B cell (primary cell): ENCODE results near the gene WDR1. TPM values are rescaled to one million over a fixed set of nuclear protein-coding genes. Genes with fewer than 3 reads are reported as not detected.

Source experiments
- ATAC-seq: fragments of 200-7000 bp; cut with Tn5 transposase; one replicate; pipeline ENCODE4 v1.10.0; 2021; ENCODE audit warnings: low read depth, mild to moderate bottlenecking, moderate number of reproducible peaks, moderate library complexity
- CTCF ChIA-PET: fragments of 350-600 bp; sonication (Branson Sonifier 250); formaldehyde crosslinking; loops from one replicate; lab custom pipeline; 2021; ENCODE audit warnings: antibody characterized with exemption, inconsistent platforms; lab: Charles Lee
- POLR2A ChIA-PET: fragments of 350-600 bp; sonication (Branson Sonifier 250); formaldehyde crosslinking; loops from one replicate; lab custom pipeline; 2021; ENCODE audit warnings: antibody characterized with exemption; lab: Charles Lee
- DNase-seq: peaks from one replicate; pipeline ENCODE4 v3.0.0; 2013
- H2AFZ ChIP-seq: 2 replicates; pipeline ENCODE4 v1.6.1; 2012; ENCODE audit warnings: mild to moderate bottlenecking, low read depth, low read length; ENCODE audit not compliant: insufficient read depth, poor library complexity, severe bottlenecking
- H3K27ac ChIP-seq, 2 donors: 1 replicate in 1 of 2; 2 replicates in 1 of 2; pipeline ENCODE4 v1.5.1; 2012 to 2013; ENCODE audit warnings: low read length in 2 of 2, mild to moderate bottlenecking in 2 of 2, moderate library complexity in 1 of 2
- H3K27me3 ChIP-seq, 4 experiments: fragments of 200-600 bp in 1 of 4; sonication (generic) in 1 of 4; replicated peaks in 1 of 4; 1 replicate in 2 of 4; 2 replicates in 2 of 4; pipeline versions ENCODE4 v1.6.1 to v1.7.0; 2013 to 2016; ENCODE audit warnings: low read length in 3 of 4, mild to moderate bottlenecking in 2 of 4, mixed read lengths in 1 of 4, moderate library complexity in 1 of 4; ENCODE audit not compliant: insufficient read depth in 4 of 4, control insufficient read depth in 3 of 4; ENCODE audit errors: control extremely low read depth in 1 of 4
- H3K36me3 ChIP-seq, 2 experiments: replicated peaks in 1 of 2; 1 replicate in 1 of 2; 2 replicates in 1 of 2; pipeline versions ENCODE4 v1.6.1 to v1.7.1; 2013; ENCODE audit warnings: low read length in 1 of 2; ENCODE audit not compliant: insufficient read depth in 2 of 2, control insufficient read depth in 1 of 2; ENCODE audit errors: control extremely low read depth in 1 of 2, extremely low read depth in 1 of 2
- H3K4me1 ChIP-seq, 2 donors: fragments of 200-600 bp in 1 of 2; sonication (generic) in 1 of 2; 1 replicate in 1 of 2; 2 replicates in 1 of 2; pipeline versions ENCODE4 v1.5.1 to v1.6.1; 2013 to 2017; ENCODE audit warnings: low read length in 2 of 2; ENCODE audit not compliant: control insufficient read depth in 2 of 2, insufficient read depth in 2 of 2
- H3K4me2 ChIP-seq: replicated peaks from 2 replicates; pipeline ENCODE3; 2012; ENCODE audit warnings: mild to moderate bottlenecking, low read depth, low read length; ENCODE audit not compliant: poor library complexity, severe bottlenecking
- H3K4me3 ChIP-seq, 5 experiments: fragments of 200-600 bp in 1 of 5; sonication (generic) in 1 of 5; 1 replicate in 3 of 5; 2 replicates in 2 of 5; pipeline versions ENCODE4 v1.5.1 to v1.7.0; 2011 to 2016; ENCODE audit warnings: low read length in 4 of 5, mild to moderate bottlenecking in 4 of 5, low read depth in 2 of 5, control low read depth in 1 of 5, moderate library complexity in 1 of 5; ENCODE audit not compliant: insufficient read depth in 1 of 5; ENCODE audit errors: control extremely low read depth in 1 of 5, extremely low read depth in 1 of 5
- H3K79me2 ChIP-seq: fragments of 200-600 bp; sonication (generic); one replicate; pipeline ENCODE4 v1.6.0; 2016; ENCODE audit warnings: low read length; ENCODE audit not compliant: control insufficient read depth, insufficient read depth
- H3K9ac ChIP-seq: fragments of 200-600 bp; sonication (generic); 2 replicates; pipeline ENCODE4 v1.6.1; 2017; ENCODE audit warnings: mild to moderate bottlenecking, low read length, moderate library complexity
- H3K9me3 ChIP-seq, 3 donors: one replicate each; pipeline versions ENCODE4 v1.6.1 to v1.7.1; 2013; ENCODE audit warnings: low read length in 2 of 3; ENCODE audit not compliant: control insufficient read depth in 2 of 3, insufficient read depth in 1 of 3; ENCODE audit errors: control extremely low read depth in 1 of 3
- H4K20me1 ChIP-seq: 2 replicates; pipeline ENCODE4 v1.6.0; 2012; ENCODE audit warnings: mild to moderate bottlenecking, low read length; ENCODE audit not compliant: insufficient read depth, control insufficient read depth, poor library complexity, severe bottlenecking
- H3K27ac Mint-ChIP-seq: one replicate; pipeline ENCODE4 v1.8.0; 2021; ENCODE audit warnings: mixed read lengths
- H3K27me3 Mint-ChIP-seq: one replicate; pipeline ENCODE4 v1.8.0; 2021; ENCODE audit warnings: mixed read lengths
- H3K4me1 Mint-ChIP-seq: one replicate; pipeline ENCODE4 v1.8.0; 2021; ENCODE audit warnings: mixed read lengths
- H3K4me3 Mint-ChIP-seq: one replicate; pipeline ENCODE4 v1.8.0; 2021; ENCODE audit warnings: mixed read lengths
- H3K9me3 Mint-ChIP-seq: one replicate; pipeline ENCODE4 v1.8.0; 2022; ENCODE audit warnings: mixed read lengths; ENCODE audit not compliant: insufficient read depth
- CTCF ChIP-seq: fragments of 200-600 bp; IDR thresholded peaks from one replicate; pipeline ENCODE4 v1.8.0; 2022; ENCODE audit warnings: antibody characterized with exemption, mild to moderate bottlenecking
- EZH2 ChIP-seq: IDR thresholded peaks from 2 replicates; pipeline ENCODE4 v1.6.1; 2012; ENCODE audit warnings: borderline replicate concordance, low read depth, mild to moderate bottlenecking, moderate library complexity, low read length; ENCODE audit not compliant: insufficient read depth, poor library complexity, severe bottlenecking
- WGBS: methylation state at CpG from one replicate; pipeline ENCODE4 v1.1.5; 2013; ENCODE audit warnings: missing lambda C conversion rate; ENCODE audit not compliant: insufficient coverage; 5-methylcytosine and 5-hydroxymethylcytosine counted together
- intact Hi-C: fragments of 100-400 bp; cut with micrococcal nuclease; formaldehyde crosslinking; loops from one replicate; pipeline ENCODE4 v1.10.0; 2022
- polyA plus RNA-seq: library from polyadenylated mRNA; depleted of rRNA; stranded (reverse); fragments of >200 nt; gene quantifications from 2 replicates; pipeline ENCODE4 v1.2.3, GENCODE V29; 2012
- total RNA-seq, 2 donors: library from RNA; stranded (reverse); fragments of 120-200 nt in 1 of 2; gene quantifications; 1 replicate in 1 of 2; 2 replicates in 1 of 2; pipeline versions ENCODE4 v1.2.3 to v1.2.4, GENCODE V29; 2013 to 2022

The WDR1 gene
- total and polyA plus RNA-seq, 2 donors (not counting 1 experiment from before 2014, with no cell fraction given) = 134 to 217 TPM

- no peaks in the 10 kb centered on the region for H3K27me3 ChIP-seq
- H3K4me3 Mint-ChIP-seq = no peak overlapping the region
- no peaks in the 10 kb centered on the region for H3K9me3 ChIP-seq
- no peak overlapping the region for H3K4me3 ChIP-seq
- no peak overlapping the region for H3K27ac ChIP-seq
- TF ChIP-seq CTCF = no peak
- TF ChIP-seq EZH2 = no peak
- H3K4me1 Mint-ChIP-seq = no peaks in the 10 kb centered on the region
- intact Hi-C loops = no loop called here
- DNase-seq (no peak), ATAC-seq (no peak)
- no peaks in the 10 kb centered on the region for H3K4me1 ChIP-seq
- H4K20me1 ChIP-seq = peaks cover 29% of the 10 kb centered on the region
- ChIA-PET POLR2A (no interaction called here), CTCF (no interaction called here)
- no peak overlapping the region for H2AFZ ChIP-seq
- H3K4me2 ChIP-seq = no peak overlapping the region
- WGBS = 94% methylated on average over 15 of the region's 20 CpGs
- peaks cover 0 to 70% of the 10 kb centered on the region in 2 experiments for H3K36me3 ChIP-seq
- H3K9ac ChIP-seq = no peak overlapping the region
- no peaks in the 10 kb centered on the region for H3K9me3 Mint-ChIP-seq
- no peak overlapping the region for H3K27ac Mint-ChIP-seq
- no peaks in the 10 kb centered on the region for H3K27me3 Mint-ChIP-seq
- H3K79me2 ChIP-seq = no peaks in the 10 kb centered on the region
These were observed 41.3 kb downstream of the WDR1 start for GRCh38 chr4:10075158-10075863.

GRCh38 chr4:10074767-10075105 lies 41.9 kb downstream of the WDR1 start:
- Mint-ChIP-seq H3K27ac (no peak overlapping the region), H3K9me3 (no peaks in the 10 kb centered on the region), H3K27me3 (no peaks in the 10 kb centered on the region), H3K4me3 (no peak overlapping the region), H3K4me1 (no peaks in the 10 kb centered on the region)
- Histone ChIP-seq H3K4me2 (no peak overlapping the region), H3K36me3 (peaks cover 0 to 65% of the 10 kb centered on the region in 2 experiments), H3K4me1 (no peaks in the 10 kb centered on the region), H3K79me2 (no peaks in the 10 kb centered on the region), H3K27me3 (no peaks in the 10 kb centered on the region), H3K4me3 (no peak overlapping the region), H3K9me3 (no peaks in the 10 kb centered on the region), H3K27ac (no peak overlapping the region), H2AFZ (no peak overlapping the region), H3K9ac (no peak overlapping the region), H4K20me1 (peaks cover 29% of the 10 kb centered on the region)
- WGBS = 93% methylated on average over 2 of the region's 7 CpGs
- ChIA-PET POLR2A (no interaction called here), CTCF (no interaction called here)
- ATAC-seq = no peak
- no peak for DNase-seq
- intact Hi-C loops = no loop called here
- TF ChIP-seq EZH2 = no peak
- peak; percentile 16 for TF ChIP-seq CTCF
